T-helper 2 cell (primary cell): Measurements from ENCODE around the gene MX2.

Source experiments
- DNase-seq, 5 experiments: peaks; one replicate each; pipeline versions ENCODE4 v3.0.0 to v3.0.0-alpha.2; 2012 to 2022

MX2 gene

DNA sequence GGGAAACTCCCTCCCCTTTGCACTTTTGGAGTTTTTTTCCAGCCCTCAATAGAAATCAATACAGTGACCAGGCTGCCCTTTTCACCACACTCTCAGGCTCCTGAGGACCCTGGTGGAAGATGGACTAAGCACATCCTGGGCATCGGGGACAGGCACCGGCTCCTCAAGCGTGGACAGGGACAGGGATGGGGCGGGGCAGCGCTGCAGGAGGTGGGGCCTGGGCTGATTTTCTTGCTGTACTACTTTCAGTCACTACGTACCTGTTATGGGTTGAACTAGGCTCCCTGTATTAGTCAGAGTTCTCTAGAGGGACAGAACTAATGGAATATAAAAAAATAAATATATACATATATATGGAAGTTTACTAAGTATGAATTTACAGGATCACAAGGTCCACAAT is 2.5 kb downstream of the MX2 start:
- no peak for DNase-seq

DNA sequence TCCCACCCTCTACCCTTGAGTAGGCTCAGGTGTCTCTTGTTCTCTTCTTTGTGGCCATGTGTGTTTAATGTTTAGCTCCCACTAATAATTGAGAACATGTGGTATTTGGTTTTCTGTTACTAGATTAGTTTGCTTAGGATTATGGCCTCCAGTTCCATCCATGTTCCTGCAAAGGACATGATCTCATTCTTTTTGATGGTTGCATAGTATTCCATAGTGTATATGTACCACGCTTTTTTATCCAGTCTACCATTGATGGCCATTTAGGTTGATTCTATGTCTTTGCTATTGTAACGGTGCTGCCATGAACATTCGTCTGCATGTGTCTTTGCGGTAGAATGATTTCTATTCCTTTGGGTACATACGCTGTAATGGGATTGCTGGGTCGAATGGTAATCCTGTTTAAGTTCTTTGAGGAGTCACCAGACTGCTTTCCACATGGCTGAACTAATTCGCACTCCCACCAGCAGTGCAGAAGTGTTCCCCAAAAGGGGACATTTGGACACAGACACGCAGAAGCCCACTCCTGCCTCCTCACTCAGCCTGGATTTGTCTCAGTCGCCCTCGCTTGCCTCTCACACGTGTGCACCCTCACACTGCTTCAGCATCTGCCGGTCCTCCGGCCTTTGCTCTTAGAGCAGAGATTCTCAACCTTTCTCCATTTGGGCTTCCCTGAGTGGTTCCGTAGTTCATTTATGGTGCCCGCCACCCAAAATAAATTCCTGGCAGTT is 3.7 kb downstream of the MX2 start:
- DNase-seq, result no peak

DNA sequence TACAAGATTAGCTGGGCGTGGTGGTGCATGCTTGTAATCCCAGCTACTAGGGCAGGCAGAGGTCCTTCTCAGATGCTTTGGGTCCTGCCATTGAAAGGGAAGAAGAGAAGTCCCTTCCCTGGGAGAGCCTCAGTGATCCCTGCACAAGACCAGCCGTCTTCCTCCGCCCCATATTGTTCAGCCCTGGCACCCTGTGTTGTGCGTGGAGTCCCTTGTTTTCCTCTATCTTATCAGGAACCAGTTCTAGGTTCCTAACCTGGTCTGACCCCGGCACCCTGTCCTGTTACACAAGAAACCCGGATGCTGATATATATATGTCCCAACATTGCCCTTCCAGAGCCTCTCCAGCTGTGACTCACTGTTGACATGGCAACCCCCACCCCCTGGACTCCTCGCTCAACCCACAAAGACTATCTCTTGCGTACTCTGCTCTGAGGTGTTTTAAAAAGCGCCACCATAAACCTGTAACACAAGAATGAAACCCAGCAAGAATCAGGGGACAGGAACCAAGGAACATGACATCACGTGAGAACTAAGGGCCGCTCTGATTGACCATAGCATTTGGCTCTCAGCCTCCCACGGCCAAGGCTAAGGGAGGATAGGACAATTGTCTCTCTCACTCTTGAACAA is 4.8 kb downstream of the MX2 start:
- DNase-seq, result no peak

DNA sequence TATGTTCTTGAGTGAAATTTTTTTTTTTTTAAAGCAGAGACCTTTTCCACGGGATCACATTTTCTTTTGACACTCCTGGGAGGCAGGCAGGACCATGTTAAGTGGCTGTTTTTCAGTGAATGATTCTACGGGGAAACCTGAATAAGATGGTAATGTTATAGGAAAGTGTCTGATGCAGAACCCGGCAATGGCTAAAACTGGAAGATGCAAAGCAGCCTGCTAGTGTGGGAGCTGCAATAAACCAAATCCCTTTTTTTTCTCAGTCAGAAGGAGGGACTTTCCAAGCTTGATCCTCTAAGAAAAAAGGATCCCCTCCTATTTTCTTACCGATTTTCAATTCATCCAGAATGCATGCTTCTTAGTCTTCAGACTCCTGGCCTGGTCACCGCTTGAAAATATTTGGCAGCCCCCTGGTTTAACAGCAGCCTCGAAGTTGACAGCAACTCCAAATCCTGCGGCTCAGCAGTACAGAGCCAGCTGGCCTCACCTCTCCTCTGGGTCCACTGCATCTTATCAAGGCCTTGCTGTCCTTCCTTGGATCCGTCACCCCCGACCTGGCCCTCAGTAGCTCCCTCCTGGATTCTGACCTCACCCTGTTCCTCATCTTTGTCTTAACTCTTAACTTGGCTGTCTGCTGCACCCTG is 5.6 kb downstream of the MX2 start:
- no peak for DNase-seq

- no peak for DNase-seq
These were observed 6.3 kb downstream of the MX2 start for GRCh38 chr21:41367945-41368734.

DNA sequence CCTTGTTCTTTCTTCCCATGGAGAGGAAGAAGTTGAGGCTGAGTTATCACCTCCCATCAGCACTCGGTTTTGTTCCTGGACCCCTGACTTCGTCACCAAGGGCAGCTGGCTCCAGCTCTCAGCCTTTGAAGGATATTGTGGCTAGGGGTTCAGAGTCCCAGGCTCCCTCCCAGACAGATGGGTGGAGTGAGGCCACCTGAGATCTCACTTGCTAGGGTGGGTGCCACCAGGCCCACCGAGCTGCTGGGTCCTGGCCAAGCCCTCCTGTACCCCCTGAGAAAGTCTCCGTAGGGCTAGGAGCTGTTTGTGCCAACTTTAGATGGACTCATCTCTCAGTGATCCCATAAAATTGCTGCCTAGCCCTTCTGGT is 6.9 kb downstream of the MX2 start:
- DNase-seq, result no peak

DNA sequence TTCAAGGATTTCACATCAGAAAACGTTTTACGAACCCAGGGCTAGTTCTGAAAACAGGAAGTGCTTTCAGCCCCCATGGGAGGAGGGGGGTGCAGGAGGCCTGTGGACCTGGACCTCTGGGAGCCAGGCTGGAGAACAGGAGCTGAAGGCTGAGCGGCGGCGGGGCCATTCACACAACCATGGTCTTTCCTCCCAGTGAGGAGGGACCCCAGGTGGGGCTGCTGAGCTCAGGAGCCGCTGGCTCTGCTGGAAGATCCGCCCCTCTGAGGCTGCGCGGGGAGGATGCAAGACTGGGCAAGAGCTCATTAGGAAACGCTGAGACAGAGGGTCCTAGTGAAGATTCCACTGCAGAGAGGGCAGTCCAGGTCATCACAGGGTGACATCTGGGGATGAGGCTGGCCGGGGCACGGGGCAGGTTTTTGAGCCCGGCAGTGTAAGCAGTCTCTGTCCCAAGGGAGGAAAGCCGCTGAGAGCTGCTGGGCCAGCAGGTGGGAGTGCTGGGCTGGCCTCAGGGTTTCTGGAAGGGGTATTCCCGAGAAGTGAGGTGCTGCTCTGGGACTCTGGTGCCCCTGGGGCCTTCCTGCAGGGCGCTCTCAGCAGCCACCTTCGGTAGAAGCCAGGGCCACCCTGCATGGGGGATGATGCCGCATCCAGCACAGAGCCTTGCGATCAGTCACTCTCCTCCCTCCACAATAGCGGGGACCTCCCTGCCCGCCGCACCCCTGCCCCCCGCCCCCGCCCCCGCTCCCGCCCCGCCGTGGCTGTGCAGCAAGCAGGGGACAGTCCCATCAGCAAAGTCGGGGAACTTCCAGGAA is 7.5 kb downstream of the MX2 start:
- DNase-seq, result peak in 3 of 5 experiments; percentile 9 to 18 (median 10)

GRCh38 chr21:41369920-41370839 is 8.4 kb downstream of the MX2 start:
- DNase-seq, result peak in 2 of 5 experiments; percentile 20 to 57

GRCh38 chr21:41370840-41371684 is 9.2 kb downstream of the MX2 start:
- no peak for DNase-seq

GRCh38 chr21:41371685-41372030 is 9.8 kb downstream of the MX2 start:
- DNase-seq, result no peak

DNA sequence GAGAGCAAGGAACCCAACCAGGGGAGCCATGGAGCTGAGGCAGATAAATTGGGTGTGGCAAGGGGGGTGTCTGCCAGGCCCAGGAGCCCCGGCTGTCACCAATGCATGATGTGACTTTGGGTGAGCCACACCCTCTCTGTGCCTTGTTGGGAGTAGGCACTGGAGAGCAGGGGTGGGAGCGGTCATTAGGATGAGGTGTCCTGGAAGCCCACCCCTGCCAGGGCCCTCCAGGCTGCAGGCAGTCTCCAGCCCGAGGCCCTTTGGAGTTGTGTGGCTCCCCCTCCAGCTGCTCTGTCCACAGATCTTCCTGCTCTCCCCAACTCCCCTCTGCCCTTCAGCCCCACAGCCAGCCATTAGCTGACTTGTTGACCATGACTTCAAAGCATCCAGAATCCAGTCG is 11.4 kb downstream of the MX2 start:
- DNase-seq, result no peak

- no peak for DNase-seq
These were observed 11.9 kb downstream of the MX2 start for GRCh38 chr21:41373763-41374162.

DNA sequence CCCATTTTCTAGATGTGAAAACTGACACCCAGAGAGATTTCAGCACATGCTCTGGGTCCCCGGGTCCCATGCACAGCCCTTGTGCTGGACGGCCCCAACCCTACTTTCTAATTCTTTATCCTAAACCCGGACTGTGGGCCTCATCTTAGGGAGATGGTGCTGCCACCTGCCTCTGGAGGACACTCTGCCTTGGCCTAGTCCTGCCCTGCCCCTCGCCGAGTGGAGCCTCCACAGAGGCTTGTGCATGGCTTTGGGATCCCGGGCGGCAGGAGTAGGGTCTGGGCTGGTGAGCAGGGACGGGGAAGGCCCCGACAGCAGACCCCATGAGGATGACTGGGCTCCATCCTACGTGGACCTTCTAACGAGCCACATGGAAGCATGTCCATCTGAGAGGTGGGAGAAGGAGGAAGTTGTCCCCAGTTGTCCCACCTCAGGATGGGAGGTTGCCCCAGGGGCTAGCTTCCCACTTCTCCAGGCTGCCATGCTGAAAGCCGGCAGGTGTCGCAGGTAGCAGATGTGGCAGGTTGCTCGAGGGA is 12.4 kb downstream of the MX2 start:
- no peak for DNase-seq

DNA sequence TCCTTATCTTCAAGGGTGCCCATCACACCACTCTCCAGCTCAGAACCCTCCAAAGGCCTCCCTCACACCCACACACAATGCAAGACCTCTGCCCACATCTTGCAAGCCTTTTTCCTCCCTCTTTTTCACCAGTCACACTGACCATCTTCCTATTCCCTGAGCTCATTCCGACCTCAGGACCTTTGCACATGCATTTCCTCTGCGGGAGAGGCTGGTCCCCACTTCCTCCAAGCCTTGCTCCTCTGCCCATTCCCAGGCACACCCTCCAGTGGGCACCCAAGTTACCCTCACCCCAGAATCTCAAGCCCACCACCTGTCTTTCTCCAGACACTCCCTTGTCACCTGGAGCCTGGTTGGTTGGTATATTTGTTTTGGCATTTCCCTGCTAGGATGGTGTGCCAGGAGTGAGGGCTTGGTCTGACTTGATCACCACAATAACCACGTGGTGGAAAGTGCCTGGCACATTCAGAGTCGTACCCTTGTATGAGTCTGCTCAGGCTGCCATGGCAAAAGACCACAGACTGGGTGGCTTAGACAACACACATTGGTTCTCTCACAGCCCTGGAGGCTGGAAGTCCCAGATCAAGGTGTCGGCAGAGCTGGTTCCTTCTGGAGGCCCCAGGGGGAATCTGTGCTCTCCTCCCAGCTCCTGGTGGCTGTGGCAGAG is 13.2 kb downstream of the MX2 start:
- DNase-seq, result peak in 1 of 5 experiments; percentile 60

- DNase-seq, result no peak
These were observed 14.0 kb downstream of the MX2 start for GRCh38 chr21:41375875-41376274.

DNA sequence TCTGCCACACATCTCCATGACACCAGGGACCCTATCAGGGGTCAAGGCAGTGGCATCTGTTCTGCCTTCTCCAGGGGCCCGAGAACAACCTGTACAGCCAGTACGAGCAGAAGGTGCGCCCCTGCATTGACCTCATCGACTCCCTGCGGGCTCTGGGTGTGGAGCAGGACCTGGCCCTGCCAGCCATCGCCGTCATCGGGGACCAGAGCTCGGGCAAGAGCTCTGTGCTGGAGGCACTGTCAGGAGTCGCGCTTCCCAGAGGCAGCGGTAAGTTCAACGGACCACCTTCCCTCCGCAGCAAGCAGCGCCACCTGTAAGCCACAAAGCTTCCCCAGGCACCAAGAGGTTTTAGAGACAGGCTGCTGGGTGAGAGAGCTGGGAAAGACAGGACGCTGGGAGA is 15.9 kb downstream of the MX2 start:
- DNase-seq, result no peak

DNA sequence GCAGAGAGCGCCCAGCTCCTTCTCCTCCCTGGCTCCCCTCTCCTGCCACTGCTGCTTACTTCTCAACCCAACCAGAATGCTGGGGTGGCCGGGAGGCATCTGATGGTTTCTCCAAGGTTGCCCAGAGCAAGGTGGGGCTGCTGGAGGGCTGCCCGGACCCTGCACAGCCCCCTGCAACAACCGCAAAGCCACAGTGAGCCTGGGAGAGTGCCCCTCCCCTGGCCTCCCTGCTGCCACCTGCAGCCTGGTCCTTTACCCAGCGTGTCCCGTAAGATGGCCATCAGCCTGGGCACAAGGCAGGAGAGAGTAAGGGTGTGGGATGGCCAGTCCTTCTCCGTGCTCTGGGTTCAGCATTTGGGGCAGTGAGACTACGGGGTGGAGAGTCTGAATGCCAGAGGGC is 17.0 kb downstream of the MX2 start:
- DNase-seq, result no peak

DNA sequence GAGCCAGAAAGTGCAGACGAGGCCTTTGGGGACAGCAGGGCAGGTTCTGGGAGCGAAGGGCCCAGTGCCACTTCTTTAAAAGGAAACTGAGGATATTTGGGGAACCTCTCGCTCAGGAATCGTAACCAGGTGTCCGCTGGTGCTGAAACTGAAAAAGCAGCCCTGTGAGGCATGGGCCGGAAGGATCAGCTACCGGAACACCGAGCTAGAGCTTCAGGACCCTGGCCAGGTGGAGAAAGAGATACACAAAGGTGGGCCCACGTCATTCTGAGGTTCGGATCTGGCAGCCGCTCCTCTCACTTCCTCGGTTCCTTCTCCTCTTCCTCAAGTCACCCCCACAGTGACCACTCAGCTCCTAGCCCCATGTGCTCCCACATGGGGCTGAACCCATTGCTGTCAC is 18.1 kb downstream of the MX2 start:
- no peak for DNase-seq

- no peak for DNase-seq
These were observed 19.9 kb downstream of the MX2 start for GRCh38 chr21:41381731-41382130.
